ENCODE measurements around the gene TTC34.
"Not testable (repeated sequence)": the region's sequence is repeated elsewhere in the genome, so short reads cannot be mapped to it uniquely, and the experiment has no call there.

DNA sequence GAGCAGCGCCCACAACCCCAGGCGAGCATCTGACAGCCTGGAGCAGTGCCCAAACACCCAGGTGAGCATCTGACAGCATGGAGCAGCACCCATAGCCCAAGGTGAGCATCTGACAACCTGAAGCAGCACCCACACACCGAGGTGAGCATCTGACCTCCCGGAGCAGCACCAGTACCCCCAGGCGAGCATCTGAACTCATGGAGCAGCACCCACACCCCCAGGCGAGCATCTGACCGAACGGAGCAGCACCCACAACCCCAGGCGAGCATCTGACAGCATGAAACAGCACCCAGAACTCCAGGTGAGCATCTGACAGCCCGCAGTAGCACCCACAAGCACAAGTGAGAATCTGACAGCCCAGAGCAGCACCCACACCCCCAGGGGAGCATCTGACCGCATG lies 129.8 kb downstream of the TTC34 start:
- not testable (repeated sequence) for TF ChIP-seq CTCF (IDR thresholded peaks at IDR 0.05); TEAD4 (CRISPR knock-in tag; IDR thresholded peaks at IDR 0.05); USF2 (CRISPR knock-in tag; IDR thresholded peaks at IDR 0.05); CREM (CRISPR knock-in tag; IDR thresholded peaks at IDR 0.05); ATF2 (CRISPR knock-in tag; IDR thresholded peaks at IDR 0.05; ENCODE audit: borderline replicate concordance, low read depth); FOXJ3 (CRISPR knock-in tag; IDR thresholded peaks at IDR 0.05; ENCODE audit: borderline replicate concordance); SMAD3 (CRISPR knock-in tag; IDR thresholded peaks at IDR 0.05; ENCODE audit: borderline replicate concordance)
- TF ChIP-seq, protein P1, sequence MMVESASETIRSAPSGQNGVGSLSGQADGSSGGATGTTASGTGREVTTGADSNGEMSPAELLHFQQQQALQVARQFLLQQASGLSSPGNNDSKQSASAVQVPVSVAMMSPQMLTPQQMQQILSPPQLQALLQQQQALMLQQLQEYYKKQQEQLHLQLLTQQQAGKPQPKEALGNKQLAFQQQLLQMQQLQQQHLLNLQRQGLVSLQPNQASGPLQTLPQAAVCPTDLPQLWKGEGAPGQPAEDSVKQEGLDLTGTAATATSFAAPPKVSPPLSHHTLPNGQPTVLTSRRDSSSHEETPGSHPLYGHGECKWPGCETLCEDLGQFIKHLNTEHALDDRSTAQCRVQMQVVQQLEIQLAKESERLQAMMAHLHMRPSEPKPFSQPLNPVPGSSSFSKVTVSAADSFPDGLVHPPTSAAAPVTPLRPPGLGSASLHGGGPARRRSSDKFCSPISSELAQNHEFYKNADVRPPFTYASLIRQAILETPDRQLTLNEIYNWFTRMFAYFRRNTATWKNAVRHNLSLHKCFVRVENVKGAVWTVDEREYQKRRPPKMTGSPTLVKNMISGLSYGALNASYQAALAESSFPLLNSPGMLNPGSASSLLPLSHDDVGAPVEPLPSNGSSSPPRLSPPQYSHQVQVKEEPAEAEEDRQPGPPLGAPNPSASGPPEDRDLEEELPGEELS (CRISPR knock-in tag; IDR thresholded peaks at IDR 0.05), result not testable (repeated sequence)
